Bladder microvascular endothelial cell (primary cell): ENCODE data around the gene CPLX4. TPM values are rescaled to one million over a fixed set of nuclear protein-coding genes. Genes with fewer than 3 reads are reported as not detected.

Experiments
- total RNA-seq: library from RNA; depleted of rRNA; stranded (reverse); fragments of >200 nt; gene quantifications from 2 replicates; pipeline ENCODE4 v1.2.3, GENCODE V29; 2014

The CPLX4 gene
- total RNA-seq = not detected in 2 replicates

GRCh38 chr18:59318460-59319050 lies at the start of gene CPLX4:
TSS of gene CPLX4 (minus strand) at chr18:59318649. CDS start at chr18:59318462, 187 bp downstream.

GRCh38 chr18:59358712-59359575 lies 40.5 kb upstream of the CPLX4 start, which contains the start of gene LMAN1:
TSS of gene LMAN1 (minus strand) at chr18:59359265. CDS start at chr18:59359244, 21 bp downstream.

GRCh38 chr18:59272891-59273758 lies 45.3 kb downstream of the CPLX4 start, which contains the start of gene RAX:
TSS of gene RAX (minus strand) at chr18:59273454. CDS start at chr18:59273206, 248 bp downstream.

Other genes starting within 250 kb of the CPLX4 start
- gene SEC11C, start 178.8 kb downstream of the CPLX4 start, total RNA-seq = 18.6 and 20.1 TPM in 2 replicates
- not detected in 2 replicates for gene GRP, start 98.5 kb downstream of the CPLX4 start, total RNA-seq
- gene RAX, start 45.2 kb downstream of the CPLX4 start, total RNA-seq = not detected in 2 replicates
- gene LMAN1, start 40.6 kb upstream of the CPLX4 start, total RNA-seq = 59.9 and 99.2 TPM in 2 replicates